COLO668 (cell line): ENCODE results near the gene LIMCH1.
"Not testable (repeated sequence)": the region's sequence is repeated elsewhere in the genome, so short reads cannot be mapped to it uniquely, and the experiment has no call there.

Experiments used
- DNase-seq: peaks from one replicate; lab custom pipeline; 2025; ENCODE audit not compliant: unreplicated experiment; lab: John Stamatoyannopoulos, UW

LIMCH1 gene

DNA sequence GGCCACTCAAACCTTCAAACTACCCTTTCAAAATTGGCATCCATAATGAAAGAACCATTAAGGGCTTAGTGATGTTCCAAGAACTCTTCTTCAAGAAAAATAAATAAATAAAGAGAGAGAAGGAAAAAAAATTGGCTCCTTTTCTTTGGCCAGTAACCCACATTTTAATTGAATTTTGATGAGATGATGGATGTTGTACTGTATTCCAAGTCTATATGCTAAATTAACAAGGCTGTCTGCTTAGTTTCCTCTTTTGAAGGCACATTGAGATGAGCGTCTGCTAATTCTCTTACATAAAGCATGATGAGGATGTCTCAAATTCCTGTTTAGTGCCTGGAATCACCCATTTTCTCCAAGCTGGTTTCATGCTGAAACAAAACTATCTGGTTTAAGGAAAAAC lies 177.2 kb downstream of the LIMCH1 start:
- no peak for DNase-seq

DNA sequence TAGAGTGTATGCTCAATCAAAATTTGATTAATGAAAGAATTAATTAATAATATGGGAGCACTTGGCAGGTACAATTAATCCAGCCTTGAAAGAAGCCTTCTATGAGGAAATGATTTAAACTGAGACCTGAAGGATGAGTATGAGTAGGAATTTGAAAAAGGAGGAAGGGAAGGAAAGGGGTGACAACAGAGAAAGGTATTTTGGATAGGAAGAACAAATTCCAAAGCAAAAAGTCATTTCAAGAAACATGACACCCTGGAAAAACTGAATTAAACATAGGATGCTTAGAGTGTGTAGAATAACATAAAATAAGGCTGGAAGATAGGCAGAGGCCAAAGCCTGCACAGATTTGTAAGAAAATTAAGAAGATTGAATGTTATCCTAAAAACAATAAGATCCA lies 180.9 kb downstream of the LIMCH1 start:
- DNase-seq = no peak

DNA sequence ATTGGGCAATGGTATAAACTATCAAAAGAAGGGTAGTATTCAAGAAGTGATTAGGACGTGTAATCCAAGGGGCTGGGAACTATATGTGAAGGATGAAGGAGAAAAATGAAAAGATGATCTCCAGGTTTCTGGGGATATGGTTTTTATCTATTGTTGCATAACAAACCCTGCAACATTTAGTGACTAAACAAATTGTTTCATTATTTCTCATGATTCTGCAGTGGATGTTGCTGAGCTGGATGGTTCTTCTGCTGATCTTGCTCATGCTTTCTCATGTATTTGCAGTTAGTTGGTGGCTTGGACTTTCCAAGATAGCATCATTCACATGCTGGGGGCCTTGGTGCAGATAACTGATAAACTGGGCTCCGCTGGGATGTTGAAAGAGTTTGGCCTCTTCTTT lies 181.5 kb downstream of the LIMCH1 start:
- DNase-seq = no peak

GRCh38 chr4:41722181-41722580 lies 184.2 kb downstream of the LIMCH1 start:
- DNase-seq = no peak

DNA sequence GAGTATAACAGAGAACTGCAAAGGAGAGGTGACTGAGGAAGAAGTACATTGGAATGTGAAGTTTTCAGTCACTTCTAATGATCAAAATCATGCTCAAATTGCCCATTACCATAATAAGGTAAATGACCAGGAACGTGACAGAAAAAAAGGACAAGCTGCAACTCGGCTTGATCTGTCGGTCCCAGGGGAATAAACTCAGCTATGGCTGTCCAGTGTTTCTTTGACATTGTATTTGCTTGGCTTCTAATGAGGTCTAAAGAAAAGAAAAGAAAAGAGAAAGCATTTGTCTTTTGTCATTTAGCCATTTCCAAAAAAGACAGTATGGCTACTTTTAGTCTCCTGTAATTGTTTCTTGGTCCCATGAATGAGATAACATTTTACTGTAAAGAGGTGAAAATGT lies 185.3 kb downstream of the LIMCH1 start:
- DNase-seq = no peak

DNA sequence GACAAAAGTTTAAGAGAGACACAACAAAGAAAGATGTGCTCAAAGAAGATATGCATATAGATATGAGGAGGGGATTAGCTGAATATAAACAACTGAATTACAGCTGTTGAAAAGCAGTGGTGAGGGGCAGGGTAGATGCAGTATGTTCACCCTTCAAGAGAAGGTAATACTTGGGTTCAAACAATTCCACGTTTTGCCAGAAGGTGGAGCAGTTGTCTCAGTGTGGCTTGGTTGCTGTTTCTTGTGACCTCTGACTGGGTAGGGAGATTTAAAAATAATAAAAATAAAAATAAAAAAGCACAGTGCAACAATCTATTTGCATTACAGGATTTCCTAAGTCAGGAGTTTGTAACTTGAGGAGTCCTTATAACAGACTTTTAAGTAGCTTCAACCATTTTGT lies 187.3 kb downstream of the LIMCH1 start:
- no peak for DNase-seq

DNA sequence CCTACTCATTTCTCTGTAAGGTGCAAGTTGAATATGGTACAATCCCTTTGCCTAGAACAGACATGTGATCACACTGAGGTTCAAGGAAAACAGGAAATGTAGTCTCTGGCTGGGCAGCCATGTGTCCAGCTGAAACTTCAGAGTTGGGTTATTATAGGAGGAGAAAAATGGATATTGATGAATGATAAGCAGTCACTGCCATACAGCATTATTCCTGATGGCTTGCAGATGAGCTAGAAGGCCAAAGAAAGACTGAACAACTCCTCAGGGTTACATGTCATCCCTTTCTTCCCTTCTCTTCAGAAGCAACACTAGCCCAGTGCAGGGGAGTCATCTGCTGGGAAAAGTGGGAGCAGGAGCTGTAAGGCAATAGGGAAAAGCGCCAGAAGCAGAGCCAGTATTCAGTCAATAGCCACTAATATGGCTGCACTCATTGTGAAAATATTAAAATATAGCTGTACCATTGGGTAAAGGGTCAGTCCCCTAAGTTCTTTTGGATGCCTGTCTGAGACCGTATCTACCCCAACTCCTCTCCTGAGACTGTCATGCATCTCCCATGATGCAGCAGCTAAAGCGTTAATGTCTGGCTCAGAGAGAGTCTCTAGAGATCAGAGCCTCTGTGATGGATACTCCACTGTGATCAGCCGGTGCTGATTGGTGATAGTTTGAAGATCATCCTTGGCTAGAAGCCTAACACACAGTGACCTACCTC lies 190.1 kb downstream of the LIMCH1 start:
- no peak for DNase-seq

GRCh38 chr4:41728573-41728913 lies 190.6 kb downstream of the LIMCH1 start:
- no peak for DNase-seq

- DNase-seq = no peak
These were observed 193.7 kb downstream of the LIMCH1 start for GRCh38 chr4:41731569-41732126.

GRCh38 chr4:41734371-41734770 lies 196.4 kb downstream of the LIMCH1 start:
- no peak for DNase-seq

GRCh38 chr4:41737491-41737890 lies 199.5 kb downstream of the LIMCH1 start:
- DNase-seq = not testable (repeated sequence)

DNA sequence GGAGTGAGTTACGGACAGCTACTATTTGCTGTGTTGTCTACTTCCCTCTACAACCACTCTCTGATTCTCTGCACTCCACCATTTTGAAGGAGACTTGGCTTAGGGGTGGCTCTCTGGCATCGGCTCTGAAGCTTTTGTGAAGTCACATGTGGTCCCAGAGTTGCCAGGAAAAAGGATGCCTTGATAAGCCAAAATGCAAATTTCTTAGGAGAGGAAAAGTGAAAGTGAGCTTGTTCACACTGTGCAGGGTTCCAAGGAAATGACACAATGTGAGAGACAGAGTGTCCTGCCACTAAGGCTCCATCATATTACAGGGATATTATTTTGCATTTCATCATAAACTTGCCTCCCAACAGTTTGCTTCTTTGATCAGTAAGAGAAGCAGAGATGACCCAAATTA lies 203.4 kb downstream of the LIMCH1 start:
- no peak for DNase-seq

DNA sequence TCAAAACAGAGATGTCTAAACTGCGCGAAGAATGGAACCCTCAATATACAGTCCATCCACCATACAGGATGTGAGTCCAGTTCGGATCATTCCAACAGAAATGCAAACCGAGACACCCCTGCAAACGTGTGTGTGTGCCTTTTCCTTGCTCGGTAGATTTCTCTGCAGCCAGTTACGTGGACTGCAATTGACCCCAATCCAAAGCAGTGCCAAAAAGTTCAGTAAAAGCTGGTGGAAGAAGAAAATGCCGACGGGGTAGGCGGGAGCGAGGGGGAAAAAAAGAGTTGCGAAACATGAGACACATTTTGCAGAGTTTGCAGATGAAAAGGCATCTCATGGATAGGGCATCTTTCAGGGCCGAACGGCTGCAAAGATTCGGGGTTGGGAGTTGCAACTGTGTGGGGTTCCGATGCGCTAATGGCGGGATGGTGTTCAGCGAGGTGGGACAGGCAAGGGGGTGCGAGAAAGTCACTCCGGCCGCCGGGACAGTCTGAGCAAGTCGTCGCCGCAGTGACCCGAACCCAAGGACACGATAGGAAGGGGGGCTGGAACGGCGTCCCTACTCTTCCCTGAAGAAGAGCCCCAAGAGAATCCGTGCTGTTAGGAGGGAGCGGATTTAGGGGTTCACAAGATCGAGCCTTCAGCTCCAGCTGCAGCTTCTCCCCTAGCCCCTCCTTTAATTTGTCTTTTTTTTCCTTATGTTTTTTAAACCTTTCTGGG lies 206.8 kb downstream of the LIMCH1 start:
- DNase-seq = no peak

GRCh38 chr4:41745292-41746024 lies 207.5 kb downstream of the LIMCH1 start:
- peak; percentile 48 for DNase-seq

GRCh38 chr4:41746025-41746439 lies 208.1 kb downstream of the LIMCH1 start:
- DNase-seq = peak; percentile 45

- DNase-seq = no peak
These were observed 208.7 kb downstream of the LIMCH1 start for GRCh38 chr4:41746440-41747229.

DNA sequence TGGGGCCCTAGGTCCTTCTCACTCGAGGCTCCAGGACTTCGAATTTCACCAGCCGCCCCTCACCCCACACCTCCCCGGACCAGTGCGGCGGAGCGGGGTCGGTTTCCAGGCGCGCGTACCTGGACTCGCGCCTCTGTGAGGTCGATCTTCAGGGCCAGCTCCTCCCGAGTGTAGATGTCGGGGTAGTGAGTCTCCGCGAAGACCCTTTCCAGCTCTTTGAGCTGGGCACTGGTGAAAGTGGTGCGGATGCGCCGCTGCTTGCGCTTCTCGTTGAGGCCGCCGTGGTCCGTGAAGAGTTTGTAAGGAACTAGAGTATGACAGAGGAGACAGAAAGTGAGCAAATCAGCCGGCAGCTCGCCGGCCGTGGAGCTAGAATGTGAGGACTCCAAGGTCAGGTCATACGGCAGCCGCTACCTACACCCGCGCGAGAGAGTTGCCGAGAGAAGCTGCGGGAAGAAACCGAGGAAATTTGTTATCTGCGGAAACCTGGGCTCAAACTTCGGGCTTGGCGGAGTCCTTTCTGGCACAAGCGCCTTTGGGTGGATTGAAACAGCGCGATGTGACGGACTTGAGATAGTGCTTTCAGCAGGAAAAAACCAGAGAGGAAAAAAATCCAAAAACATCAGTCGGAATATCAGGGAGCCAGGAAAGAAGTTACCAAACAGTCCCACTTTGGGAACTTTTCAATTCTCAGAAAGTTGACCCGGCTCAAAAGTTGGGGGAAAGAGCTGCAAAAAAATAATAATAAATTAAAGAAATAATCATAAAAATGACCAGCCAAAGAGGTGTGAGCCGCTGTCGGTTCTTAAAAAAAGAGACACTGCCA lies 209.5 kb downstream of the LIMCH1 start:
- no peak for DNase-seq

DNA sequence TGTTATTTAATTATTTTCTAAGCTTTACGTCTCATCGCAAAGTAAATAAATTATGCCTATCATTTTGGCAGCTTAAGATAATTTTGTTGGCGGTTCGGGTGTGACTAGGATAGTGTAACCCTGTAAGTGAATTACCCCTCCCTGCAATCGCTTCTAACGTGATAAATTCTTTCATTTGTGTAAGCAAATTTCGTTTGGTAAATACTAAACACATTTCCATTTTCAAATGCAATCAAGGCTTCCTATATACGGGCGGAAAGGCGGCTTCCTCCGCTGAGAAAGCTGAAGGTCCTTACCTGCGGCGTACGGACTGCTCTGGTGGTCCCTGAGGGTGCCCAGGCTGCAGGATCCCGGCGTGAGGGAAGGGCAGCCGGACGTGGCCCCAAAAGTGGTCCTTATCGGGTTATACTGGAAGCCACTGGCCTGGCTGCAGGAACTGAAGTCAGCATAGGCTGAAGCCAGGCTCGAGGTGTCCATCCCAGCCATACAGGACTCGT lies 210.2 kb downstream of the LIMCH1 start:
- no peak for DNase-seq

DNA sequence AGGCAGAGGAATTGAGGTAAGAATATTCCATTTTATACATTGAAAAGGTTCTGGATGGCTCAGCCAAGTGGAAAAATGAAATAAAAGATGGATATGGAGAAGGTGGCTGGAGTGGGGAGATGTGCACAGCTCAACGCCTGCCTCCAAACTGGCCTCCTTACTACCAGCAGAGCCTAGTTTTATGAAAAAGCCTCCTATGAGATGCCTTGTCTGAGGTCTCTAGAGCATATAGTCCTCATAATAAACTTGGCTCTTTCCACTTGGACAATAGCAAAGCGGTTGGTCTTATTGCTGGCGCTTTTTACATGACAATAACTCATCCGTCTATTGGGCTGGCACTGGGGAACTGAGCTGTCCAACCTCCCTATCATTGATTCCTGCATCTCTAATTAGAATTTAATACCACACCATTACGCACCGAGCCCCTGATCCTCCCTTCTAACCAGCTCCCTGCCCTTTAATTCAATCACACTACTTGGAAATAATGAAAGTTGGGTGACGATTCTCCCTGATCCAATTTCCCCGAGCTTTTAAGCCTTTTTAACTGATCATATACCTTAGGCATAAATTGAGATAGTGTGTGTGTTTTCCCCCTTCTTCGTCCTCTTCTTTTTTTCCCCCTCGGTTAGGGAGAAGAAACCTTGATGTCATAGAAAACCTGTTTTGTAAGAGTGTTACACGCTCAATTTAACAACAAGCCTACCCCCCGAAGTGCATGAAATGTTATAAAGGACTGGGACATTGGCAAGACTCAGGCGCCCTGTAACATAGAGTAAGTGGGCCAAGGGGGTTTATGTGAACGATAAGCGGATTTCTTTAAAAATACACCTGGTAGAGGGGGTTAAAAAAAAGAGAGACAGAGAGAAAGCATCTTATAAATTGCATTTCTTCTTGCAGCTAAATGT lies 210.9 kb downstream of the LIMCH1 start, which contains the start of gene PHOX2B:
TSS of gene PHOX2B (minus strand) at position 155 of the 905 bp plus-strand sequence. CDS start at position 40, 115 bp downstream.
- DNase-seq = no peak
